GM23338 (cell line): ENCODE measurements around the gene CAPZB. TPM values are rescaled to one million over a fixed set of nuclear protein-coding genes. Genes with fewer than 3 reads are reported as not detected.

ENCODE experiments used
- ATAC-seq: fragments of 200-7000 bp; cut with Tn5 transposase; 3 replicates; pipeline ENCODE4 v1.9.1; 2020
- DNase-seq: peaks from one replicate; pipeline ENCODE4 v3.0.0-alpha.2; 2015; ENCODE audit warnings: low spot score
- H2AFZ ChIP-seq: fragments of 200-600 bp; sonication (generic); 2 replicates; pipeline ENCODE4 v1.8.0; 2016; ENCODE audit warnings: antibody characterized with exemption, mild to moderate bottlenecking, moderate library complexity
- H3F3A ChIP-seq: fragments of 200-600 bp; sonication (generic); replicated peaks from 2 replicates; pipeline ENCODE4 v1.8.0; 2017; ENCODE audit warnings: antibody characterized with exemption, mixed run types, low read depth
- H3K27ac ChIP-seq: fragments of 200-600 bp; sonication (generic); 2 replicates; pipeline ENCODE4 v1.6.1; 2016; ENCODE audit warnings: low read depth
- H3K27me3 ChIP-seq: fragments of 200-600 bp; sonication (generic); 2 replicates; pipeline ENCODE4 v1.8.0; 2016; ENCODE audit warnings: mild to moderate bottlenecking, mixed run types, moderate library complexity; ENCODE audit not compliant: insufficient read depth
- H3K36me3 ChIP-seq: fragments of 200-600 bp; sonication (generic); 2 replicates; pipeline ENCODE4 v1.8.0; 2016; ENCODE audit warnings: mild to moderate bottlenecking; ENCODE audit not compliant: insufficient read depth
- H3K4me1 ChIP-seq: fragments of 200-600 bp; sonication (generic); 2 replicates; pipeline ENCODE4 v1.8.0; 2016; ENCODE audit warnings: mild to moderate bottlenecking, moderate library complexity; ENCODE audit not compliant: insufficient read depth
- H3K4me2 ChIP-seq: fragments of 200-600 bp; sonication (generic); 2 replicates; pipeline ENCODE4 v1.7.1; 2017; ENCODE audit warnings: mixed run types
- H3K4me3 ChIP-seq: fragments of 200-600 bp; sonication (generic); 2 replicates; pipeline ENCODE4 v1.6.1; 2016; ENCODE audit warnings: mixed run types
- H3K79me2 ChIP-seq: fragments of 200-600 bp; sonication (generic); replicated peaks from 2 replicates; pipeline ENCODE4 v1.8.0; 2017; ENCODE audit warnings: mild to moderate bottlenecking; ENCODE audit not compliant: insufficient read depth
- H3K9me2 ChIP-seq: fragments of 200-600 bp; sonication (generic); 2 replicates; pipeline ENCODE4 v1.8.0; 2017; ENCODE audit not compliant: insufficient read depth
- H4K20me1 ChIP-seq: fragments of 200-600 bp; sonication (generic); replicated peaks from 2 replicates; pipeline ENCODE4 v1.8.0; 2017; ENCODE audit warnings: mild to moderate bottlenecking; ENCODE audit not compliant: insufficient read depth
- H3K27ac Mint-ChIP-seq: 2 replicates; pipeline ENCODE4 v1.8.0; 2020; ENCODE audit warnings: inconsistent platforms, mild to moderate bottlenecking, moderate library complexity, mixed read lengths
- H3K27me3 Mint-ChIP-seq: 3 replicates; pipeline ENCODE4 v1.8.0; 2022; ENCODE audit warnings: low read depth, mild to moderate bottlenecking, moderate library complexity, mixed read lengths, inconsistent platforms; ENCODE audit not compliant: insufficient read depth, poor library complexity
- H3K36me3 Mint-ChIP-seq: 3 replicates; pipeline ENCODE4 v1.8.0; 2021; ENCODE audit warnings: low read depth, mild to moderate bottlenecking, inconsistent platforms, moderate library complexity, mixed read lengths
- H3K4me1 Mint-ChIP-seq: 3 replicates; pipeline ENCODE4 v1.8.0; 2020; ENCODE audit warnings: mild to moderate bottlenecking, inconsistent platforms, mixed read lengths
- H3K4me3 Mint-ChIP-seq: 3 replicates; pipeline ENCODE4 v1.8.0; 2021; ENCODE audit warnings: moderate library complexity, mild to moderate bottlenecking, inconsistent platforms, mixed read lengths
- H3K9me3 Mint-ChIP-seq: 3 replicates; pipeline ENCODE4 v1.8.0; 2020; ENCODE audit warnings: moderate library complexity, mild to moderate bottlenecking, inconsistent platforms, mixed read lengths
- EZH2 ChIP-seq: fragments of 200-600 bp; sonication (generic); IDR thresholded peaks from one replicate; pipeline ENCODE4 v1.8.0; 2017; ENCODE audit warnings: antibody characterized with exemption, mild to moderate bottlenecking, low read depth; ENCODE audit not compliant: unreplicated experiment
- EZH2phosphoT487 ChIP-seq: fragments of 200-600 bp; sonication (generic); IDR thresholded peaks from one replicate; pipeline ENCODE4 v1.8.1; 2018; ENCODE audit warnings: antibody characterized with exemption; ENCODE audit not compliant: unreplicated experiment
- JUNB ChIP-seq: IDR thresholded peaks from one replicate; pipeline ENCODE4 v1.6.1; 2016; ENCODE audit warnings: antibody characterized with exemption; ENCODE audit not compliant: unreplicated experiment
- NANOG ChIP-seq: IDR thresholded peaks from 2 replicates; pipeline ENCODE4 v1.6.1; 2016; ENCODE audit warnings: antibody characterized with exemption, borderline replicate concordance
- ZNF114 ChIP-seq: fragments of 250-450 bp; sonication (Bioruptor Pico); IDR thresholded peaks from 2 replicates; pipeline ENCODE4 v1.5.0; 2020; ENCODE audit warnings: mild to moderate bottlenecking, moderate library complexity
- ZNF331 ChIP-seq: fragments of 250-450 bp; sonication (Bioruptor Pico); IDR thresholded peaks from 2 replicates; pipeline ENCODE4 v1.5.0; 2020; ENCODE audit warnings: low read depth, mild to moderate bottlenecking, moderate library complexity
- polyA plus RNA-seq: library from polyadenylated mRNA; unstranded; fragments of >200 nt; fragmentation: Nextera tagmentation; extraction: Ambion mirVana; gene quantifications from 2 replicates; pipeline ENCODE4 v1.2.1, GENCODE V29; 2016
- total RNA-seq: library from RNA; depleted of rRNA; stranded (reverse); fragments of >200 nt; shearing (Covaris generic); gene quantifications from 2 replicates; pipeline ENCODE4 v1.2.3, GENCODE V29; 2014
- TF ChIP-seq, protein P1 (sequence below): fragments of 250-450 bp; sonication (Bioruptor Pico); IDR thresholded peaks from 2 replicates; pipeline ENCODE4 v1.5.0; 2020; ENCODE audit warnings: mild to moderate bottlenecking, moderate library complexity

The CAPZB gene
- total and polyA plus RNA-seq, 2 experiments from 2014 or later = 195 to 348 TPM

DNA sequence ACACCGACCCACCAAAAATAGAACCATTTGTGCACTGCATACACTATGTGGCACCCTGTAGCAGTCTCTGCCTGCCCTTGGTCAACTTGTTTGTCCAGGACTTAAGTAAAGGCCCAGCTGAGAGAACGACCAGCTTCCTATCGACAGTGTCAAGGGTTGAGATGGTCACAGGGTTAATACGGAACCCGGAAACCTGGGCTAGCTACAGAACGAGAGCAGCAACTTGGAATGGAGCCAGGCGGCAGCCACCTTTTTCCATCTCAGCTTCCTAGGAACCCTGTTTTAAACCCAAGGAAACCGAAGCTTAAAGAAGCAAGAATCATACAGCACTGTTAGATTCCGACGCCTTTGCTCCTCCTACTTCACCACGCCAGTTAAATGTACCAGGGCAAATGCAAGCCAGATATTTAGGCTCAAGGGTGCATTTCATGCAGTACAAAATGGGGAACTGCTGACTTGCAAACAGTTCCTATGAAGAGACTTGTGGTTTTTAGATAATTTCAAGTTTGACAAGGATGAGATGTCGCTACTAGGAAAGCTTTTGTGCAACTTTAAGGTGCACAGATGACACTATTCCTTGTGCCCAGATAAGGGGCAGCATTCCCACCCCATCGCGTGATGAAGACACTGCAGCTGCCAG lies 137.7 kb downstream of the CAPZB start (continued):
- TF ChIP-seq, protein P1, sequence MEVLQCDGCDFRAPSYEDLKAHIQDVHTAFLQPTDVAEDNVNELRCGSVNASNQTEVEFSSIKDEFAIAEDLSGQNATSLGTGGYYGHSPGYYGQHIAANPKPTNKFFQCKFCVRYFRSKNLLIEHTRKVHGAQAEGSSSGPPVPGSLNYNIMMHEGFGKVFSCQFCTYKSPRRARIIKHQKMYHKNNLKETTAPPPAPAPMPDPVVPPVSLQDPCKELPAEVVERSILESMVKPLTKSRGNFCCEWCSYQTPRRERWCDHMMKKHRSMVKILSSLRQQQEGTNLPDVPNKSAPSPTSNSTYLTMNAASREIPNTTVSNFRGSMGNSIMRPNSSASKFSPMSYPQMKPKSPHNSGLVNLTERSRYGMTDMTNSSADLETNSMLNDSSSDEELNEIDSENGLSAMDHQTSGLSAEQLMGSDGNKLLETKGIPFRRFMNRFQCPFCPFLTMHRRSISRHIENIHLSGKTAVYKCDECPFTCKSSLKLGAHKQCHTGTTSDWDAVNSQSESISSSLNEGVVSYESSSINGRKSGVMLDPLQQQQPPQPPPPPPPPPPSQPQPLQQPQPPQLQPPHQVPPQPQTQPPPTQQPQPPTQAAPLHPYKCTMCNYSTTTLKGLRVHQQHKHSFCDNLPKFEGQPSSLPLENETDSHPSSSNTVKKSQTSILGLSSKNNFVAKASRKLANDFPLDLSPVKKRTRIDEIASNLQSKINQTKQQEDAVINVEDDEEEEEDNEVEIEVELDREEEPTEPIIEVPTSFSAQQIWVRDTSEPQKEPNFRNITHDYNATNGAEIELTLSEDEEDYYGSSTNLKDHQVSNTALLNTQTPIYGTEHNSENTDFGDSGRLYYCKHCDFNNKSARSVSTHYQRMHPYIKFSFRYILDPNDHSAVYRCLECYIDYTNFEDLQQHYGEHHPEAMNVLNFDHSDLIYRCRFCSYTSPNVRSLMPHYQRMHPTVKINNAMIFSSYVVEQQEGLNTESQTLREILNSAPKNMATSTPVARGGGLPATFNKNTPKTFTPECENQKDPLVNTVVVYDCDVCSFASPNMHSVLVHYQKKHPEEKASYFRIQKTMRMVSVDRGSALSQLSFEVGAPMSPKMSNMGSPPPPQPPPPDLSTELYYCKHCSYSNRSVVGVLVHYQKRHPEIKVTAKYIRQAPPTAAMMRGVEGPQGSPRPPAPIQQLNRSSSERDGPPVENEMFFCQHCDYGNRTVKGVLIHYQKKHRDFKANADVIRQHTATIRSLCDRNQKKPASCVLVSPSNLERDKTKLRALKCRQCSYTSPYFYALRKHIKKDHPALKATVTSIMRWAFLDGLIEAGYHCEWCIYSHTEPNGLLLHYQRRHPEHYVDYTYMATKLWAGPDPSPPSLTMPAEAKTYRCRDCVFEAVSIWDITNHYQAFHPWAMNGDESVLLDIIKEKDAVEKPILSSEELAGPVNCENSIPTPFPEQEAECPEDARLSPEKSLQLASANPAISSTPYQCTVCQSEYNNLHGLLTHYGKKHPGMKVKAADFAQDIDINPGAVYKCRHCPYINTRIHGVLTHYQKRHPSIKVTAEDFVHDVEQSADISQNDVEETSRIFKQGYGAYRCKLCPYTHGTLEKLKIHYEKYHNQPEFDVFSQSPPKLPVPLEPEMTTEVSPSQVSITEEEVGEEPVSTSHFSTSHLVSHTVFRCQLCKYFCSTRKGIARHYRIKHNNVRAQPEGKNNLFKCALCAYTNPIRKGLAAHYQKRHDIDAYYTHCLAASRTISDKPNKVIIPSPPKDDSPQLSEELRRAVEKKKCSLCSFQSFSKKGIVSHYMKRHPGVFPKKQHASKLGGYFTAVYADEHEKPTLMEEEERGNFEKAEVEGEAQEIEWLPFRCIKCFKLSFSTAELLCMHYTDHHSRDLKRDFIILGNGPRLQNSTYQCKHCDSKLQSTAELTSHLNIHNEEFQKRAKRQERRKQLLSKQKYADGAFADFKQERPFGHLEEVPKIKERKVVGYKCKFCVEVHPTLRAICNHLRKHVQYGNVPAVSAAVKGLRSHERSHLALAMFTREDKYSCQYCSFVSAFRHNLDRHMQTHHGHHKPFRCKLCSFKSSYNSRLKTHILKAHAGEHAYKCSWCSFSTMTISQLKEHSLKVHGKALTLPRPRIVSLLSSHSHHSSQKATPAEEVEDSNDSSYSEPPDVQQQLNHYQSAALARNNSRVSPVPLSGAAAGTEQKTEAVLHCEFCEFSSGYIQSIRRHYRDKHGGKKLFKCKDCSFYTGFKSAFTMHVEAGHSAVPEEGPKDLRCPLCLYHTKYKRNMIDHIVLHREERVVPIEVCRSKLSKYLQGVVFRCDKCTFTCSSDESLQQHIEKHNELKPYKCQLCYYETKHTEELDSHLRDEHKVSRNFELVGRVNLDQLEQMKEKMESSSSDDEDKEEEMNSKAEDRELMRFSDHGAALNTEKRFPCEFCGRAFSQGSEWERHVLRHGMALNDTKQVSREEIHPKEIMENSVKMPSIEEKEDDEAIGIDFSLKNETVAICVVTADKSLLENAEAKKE (CRISPR knock-in tag) = no peak

DNA sequence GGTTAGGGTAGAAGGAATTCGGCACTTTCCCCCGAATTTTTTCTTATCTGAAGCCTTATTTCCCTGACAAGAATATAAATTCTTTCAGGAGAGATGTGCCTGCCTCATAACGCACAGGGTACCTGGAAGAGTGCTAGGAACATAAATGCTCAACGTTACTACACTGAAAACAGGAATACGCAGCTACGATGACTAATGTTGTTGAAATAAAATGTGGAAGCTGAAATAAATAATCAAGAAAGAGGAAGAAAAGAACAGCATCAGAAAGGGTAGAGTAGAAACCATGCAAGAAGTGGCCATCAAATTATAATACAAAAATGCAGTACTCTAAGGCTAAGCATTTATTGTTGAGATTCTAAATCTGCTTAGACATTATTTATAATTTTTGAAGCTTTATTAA lies 139.3 kb downstream of the CAPZB start:
- Histone ChIP-seq H3K27me3 (no peaks in the 10 kb centered on the region), H3K4me3 (no peak overlapping the region), H3F3A (peaks cover 10% of the 10 kb centered on the region; the same call in 1 of the 2 replicates), H3K27ac (peak overlapping the region; percentile 50), H3K4me2 (no peak overlapping the region), H3K79me2 (no peaks in the 10 kb centered on the region), H2AFZ (no peak overlapping the region), H4K20me1 (peaks cover 14% of the 10 kb centered on the region), H3K9me2 (no peaks in the 10 kb centered on the region), H3K36me3 (no peaks in the 10 kb centered on the region; the same call in 1 of the 2 replicates), H3K4me1 (no peaks in the 10 kb centered on the region)
- no peak overlapping the region for H3K4me3 Mint-ChIP-seq
- H3K4me1 Mint-ChIP-seq = peaks cover 12% of the 10 kb centered on the region
- H3K27ac Mint-ChIP-seq = no peak overlapping the region
- DNase-seq = no peak
- peaks cover 41% of the 10 kb centered on the region for H3K36me3 Mint-ChIP-seq
- no peaks in the 10 kb centered on the region for H3K9me3 Mint-ChIP-seq
- no peak for ATAC-seq
- peaks cover 11% of the 10 kb centered on the region for H3K27me3 Mint-ChIP-seq
- TF ChIP-seq NANOG = no peak
- TF ChIP-seq, protein P1 (CRISPR knock-in tag) = no peak
- TF ChIP-seq ZNF331 = no peak
- no peak for TF ChIP-seq EZH2phosphoT487
- TF ChIP-seq JUNB = no peak
- TF ChIP-seq EZH2 = no peak
- no peak for TF ChIP-seq ZNF114 (CRISPR knock-in tag)
